ENCODE measurements around the gene NADSYN1. TPM values are rescaled to one million over a fixed set of nuclear protein-coding genes. Genes with fewer than 3 reads are reported as not detected.

Gene NADSYN1
- polyA plus RNA-seq, 1 donor from 2014 or later = 66.9 TPM

- TF ChIP-seq SMC3 (conservative IDR thresholded peaks at IDR 0.05; ENCODE audit: poor library complexity) (no peak), POLR2AphosphoS5 (IDR thresholded peaks at IDR 0.05) (peak; percentile 89), EP300 (conservative IDR thresholded peaks at IDR 0.05; ENCODE audit: poor library complexity, severe bottlenecking) (peak; percentile 99), TAF1 (IDR thresholded peaks at IDR 0.05; ENCODE audit: low read depth) (no peak)
- H3K79me2 ChIP-seq (replicated peaks; ENCODE audit: insufficient read depth, low read length) = no peaks in the 10 kb centered on the region
- no peak overlapping the region for H3K27ac ChIP-seq (ENCODE audit: low read length)
Measured at GRCh38 chr11:71410363-71410966, 42.5 kb upstream of the NADSYN1 start.

GRCh38 chr11:71414645-71415044, 38.4 kb upstream of the NADSYN1 start:
- Histone ChIP-seq H3K4me3 (ENCODE audit: low read length) (no peak overlapping the region), H3K36me3 (ENCODE audit: insufficient read depth, low read length) (no peaks in the 10 kb centered on the region), H3F3A (ENCODE audit: insufficient read depth, low read length, poor library complexity, severe bottlenecking) (no peaks in the 10 kb centered on the region), H3K9me2 (ENCODE audit: insufficient read depth, low read length) (no peaks in the 10 kb centered on the region), H3K27me3 (ENCODE audit: insufficient read depth, low read depth, low read length) (no peaks in the 10 kb centered on the region), H4K20me1 (ENCODE audit: insufficient read depth) (no peaks in the 10 kb centered on the region), H3K9ac (ENCODE audit: low read length) (no peak overlapping the region), H3K9me3 (ENCODE audit: low read length) (no peaks in the 10 kb centered on the region), H3K79me2 (replicated peaks; ENCODE audit: insufficient read depth, low read length) (no peaks in the 10 kb centered on the region), H3K4me2 (ENCODE audit: low read length) (no peak overlapping the region), H3K27ac (ENCODE audit: low read length) (no peak overlapping the region), H2AFZ (ENCODE audit: low read depth, low read length) (no peak overlapping the region)
- TF ChIP-seq POLR2AphosphoS5 (IDR thresholded peaks at IDR 0.05) (no peak), SMC3 (conservative IDR thresholded peaks at IDR 0.05; ENCODE audit: poor library complexity) (no peak)

More at GRCh38 chr11:71410363-71410966, 42.5 kb upstream of the NADSYN1 start:
- Histone ChIP-seq H2AFZ (ENCODE audit: low read depth, low read length) (no peak overlapping the region), H4K20me1 (ENCODE audit: insufficient read depth) (no peaks in the 10 kb centered on the region), H3K9ac (ENCODE audit: low read length) (no peak overlapping the region), H3K9me2 (ENCODE audit: insufficient read depth, low read length) (no peaks in the 10 kb centered on the region), H3K36me3 (ENCODE audit: insufficient read depth, low read length) (no peaks in the 10 kb centered on the region), H3K4me2 (ENCODE audit: low read length) (no peak overlapping the region), H3K4me3 (ENCODE audit: low read length) (no peak overlapping the region), H3K27me3 (ENCODE audit: insufficient read depth, low read depth, low read length) (no peaks in the 10 kb centered on the region), H3F3A (ENCODE audit: insufficient read depth, low read length, poor library complexity, severe bottlenecking) (no peaks in the 10 kb centered on the region), H3K9me3 (ENCODE audit: low read length) (no peaks in the 10 kb centered on the region)

- no peak for TF ChIP-seq SMC3 (conservative IDR thresholded peaks at IDR 0.05; ENCODE audit: poor library complexity)
- no peak for TF ChIP-seq RAD21 (conservative IDR thresholded peaks at IDR 0.05)
- TF ChIP-seq REST (IDR thresholded peaks at IDR 0.05; ENCODE audit: borderline replicate concordance) = no peak
- TF ChIP-seq TAF1 (IDR thresholded peaks at IDR 0.05; ENCODE audit: low read depth) = no peak
- TF ChIP-seq EZH2 (IDR thresholded peaks at IDR 0.05; ENCODE audit: borderline replicate concordance, insufficient read depth, low read length, poor library complexity, severe bottlenecking) = no peak
- no peak for TF ChIP-seq POLR2AphosphoS5 (IDR thresholded peaks at IDR 0.05)
- TF ChIP-seq EP300 (conservative IDR thresholded peaks at IDR 0.05; ENCODE audit: poor library complexity, severe bottlenecking) = no peak
- no peak for TF ChIP-seq CTCF (IDR thresholded peaks at IDR 0.05; ENCODE audit: poor library complexity, severe bottlenecking)
- TF ChIP-seq MXI1 (conservative IDR thresholded peaks at IDR 0.05; ENCODE audit: poor library complexity, severe bottlenecking) = no peak
Measured at GRCh38 chr11:71418643-71419042, 34.4 kb upstream of the NADSYN1 start.

More at GRCh38 chr11:71418643-71419042, 34.4 kb upstream of the NADSYN1 start:
- no peak overlapping the region for H3K4me2 ChIP-seq (ENCODE audit: low read length)
- H3K27ac ChIP-seq (ENCODE audit: low read length) = no peak overlapping the region
- no peaks in the 10 kb centered on the region for H3K27me3 ChIP-seq (ENCODE audit: insufficient read depth, low read depth, low read length)
- H3K9me2 ChIP-seq (ENCODE audit: insufficient read depth, low read length) = no peaks in the 10 kb centered on the region
- H2AFZ ChIP-seq (ENCODE audit: low read depth, low read length) = no peak overlapping the region
- H3K9me3 ChIP-seq (ENCODE audit: low read length) = no peaks in the 10 kb centered on the region
- no peak overlapping the region for H3K4me3 ChIP-seq (ENCODE audit: low read length)
- no peaks in the 10 kb centered on the region for H3K79me2 ChIP-seq (replicated peaks; ENCODE audit: insufficient read depth, low read length)
- H3K9ac ChIP-seq (ENCODE audit: low read length) = no peak overlapping the region
- H4K20me1 ChIP-seq (ENCODE audit: insufficient read depth) = no peaks in the 10 kb centered on the region
- H3K36me3 ChIP-seq (ENCODE audit: insufficient read depth, low read length) = no peaks in the 10 kb centered on the region
- no peaks in the 10 kb centered on the region for H3F3A ChIP-seq (ENCODE audit: insufficient read depth, low read length, poor library complexity, severe bottlenecking)
